ENCODE measurements around the gene PHYH.

Gene PHYH

GRCh38 chr10:13262433-13262832 is 37.4 kb downstream of the PHYH start:
- H3K4me2 ChIP-seq (ENCODE audit: low read length), result no peak overlapping the region
- H3K9ac ChIP-seq (ENCODE audit: low read length), result no peak overlapping the region
- H3F3A ChIP-seq (ENCODE audit: insufficient read depth, low read length), result no peaks in the 10 kb centered on the region
- no peaks in the 10 kb centered on the region for H3K4me1 ChIP-seq (ENCODE audit: insufficient read depth, low read length, severe bottlenecking)
- no peak for TF ChIP-seq EZH2 (IDR thresholded peaks at IDR 0.05; ENCODE audit: borderline replicate concordance, low read length)
- TF ChIP-seq CTCF (IDR thresholded peaks at IDR 0.05; ENCODE audit: low read length), result no peak
- H3K9me3 ChIP-seq (ENCODE audit: low read length), result no peaks in the 10 kb centered on the region
- H3K9me2 ChIP-seq (ENCODE audit: low read depth, low read length), result no peaks in the 10 kb centered on the region
- no peak overlapping the region for H3K4me3 ChIP-seq (ENCODE audit: low read depth, low read length, poor library complexity, severe bottlenecking)
- no peaks in the 10 kb centered on the region for H4K20me1 ChIP-seq (ENCODE audit: insufficient read depth, low read length)
- H3K79me2 ChIP-seq (ENCODE audit: insufficient read depth, low read length), result no peaks in the 10 kb centered on the region
- H3K27ac ChIP-seq (ENCODE audit: low read depth, low read length, poor library complexity, severe bottlenecking), result no peak overlapping the region
- no peaks in the 10 kb centered on the region for H3K36me3 ChIP-seq (ENCODE audit: insufficient read depth, low read length)
- no peak overlapping the region for H2AFZ ChIP-seq (ENCODE audit: low read length)
- no peaks in the 10 kb centered on the region for H3K27me3 ChIP-seq (ENCODE audit: insufficient read depth, low read length)

- Histone ChIP-seq H3K36me3 (ENCODE audit: insufficient read depth, low read length) (no peaks in the 10 kb centered on the region), H3K27ac (ENCODE audit: low read depth, low read length, poor library complexity, severe bottlenecking) (no peak overlapping the region), H3K27me3 (ENCODE audit: insufficient read depth, low read length) (no peaks in the 10 kb centered on the region), H3K79me2 (ENCODE audit: insufficient read depth, low read length) (no peaks in the 10 kb centered on the region), H3K9ac (ENCODE audit: low read length) (no peak overlapping the region), H3K4me1 (ENCODE audit: insufficient read depth, low read length, severe bottlenecking) (no peaks in the 10 kb centered on the region), H4K20me1 (ENCODE audit: insufficient read depth, low read length) (no peaks in the 10 kb centered on the region), H3K4me3 (ENCODE audit: low read depth, low read length, poor library complexity, severe bottlenecking) (no peak overlapping the region), H3F3A (ENCODE audit: insufficient read depth, low read length) (no peaks in the 10 kb centered on the region), H2AFZ (ENCODE audit: low read length) (no peak overlapping the region), H3K9me3 (ENCODE audit: low read length) (no peaks in the 10 kb centered on the region), H3K4me2 (ENCODE audit: low read length) (no peak overlapping the region), H3K9me2 (ENCODE audit: low read depth, low read length) (no peaks in the 10 kb centered on the region)
- TF ChIP-seq CTCF (IDR thresholded peaks at IDR 0.05; ENCODE audit: low read length) (no peak), EZH2 (IDR thresholded peaks at IDR 0.05; ENCODE audit: borderline replicate concordance, low read length) (no peak)
Measured at GRCh38 chr10:13257621-13258140, 42.2 kb downstream of the PHYH start.

DNA sequence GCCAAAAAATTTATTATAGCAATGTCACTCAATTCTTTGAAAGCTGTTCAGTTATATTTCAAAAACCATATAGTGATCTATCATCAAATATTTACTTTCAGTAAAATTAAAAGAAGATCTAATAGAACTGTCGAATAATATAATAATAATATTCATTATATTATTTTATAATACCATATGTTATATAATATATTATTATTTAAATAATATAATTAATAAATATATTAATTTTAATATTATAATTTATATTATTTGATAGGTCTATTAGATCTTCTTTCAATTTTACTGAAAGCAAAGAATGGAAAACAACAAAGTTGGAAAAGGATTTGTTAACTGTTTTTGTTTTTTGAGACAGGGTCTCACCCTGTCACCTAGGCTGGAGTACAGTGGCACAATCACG is 43.2 kb downstream of the PHYH start:
- Histone ChIP-seq H4K20me1 (ENCODE audit: insufficient read depth, low read length) (no peaks in the 10 kb centered on the region), H3K4me3 (ENCODE audit: low read depth, low read length, poor library complexity, severe bottlenecking) (no peak overlapping the region), H3K4me1 (ENCODE audit: insufficient read depth, low read length, severe bottlenecking) (no peaks in the 10 kb centered on the region), H3K9ac (ENCODE audit: low read length) (no peak overlapping the region), H3F3A (ENCODE audit: insufficient read depth, low read length) (no peaks in the 10 kb centered on the region), H3K4me2 (ENCODE audit: low read length) (no peak overlapping the region), H3K79me2 (ENCODE audit: insufficient read depth, low read length) (no peaks in the 10 kb centered on the region), H3K9me2 (ENCODE audit: low read depth, low read length) (no peaks in the 10 kb centered on the region), H3K27me3 (ENCODE audit: insufficient read depth, low read length) (no peaks in the 10 kb centered on the region), H3K9me3 (ENCODE audit: low read length) (no peaks in the 10 kb centered on the region), H3K27ac (ENCODE audit: low read depth, low read length, poor library complexity, severe bottlenecking) (no peak overlapping the region), H3K36me3 (ENCODE audit: insufficient read depth, low read length) (no peaks in the 10 kb centered on the region), H2AFZ (ENCODE audit: low read length) (no peak overlapping the region)
- TF ChIP-seq CTCF (IDR thresholded peaks at IDR 0.05; ENCODE audit: low read length) (no peak), EZH2 (IDR thresholded peaks at IDR 0.05; ENCODE audit: borderline replicate concordance, low read length) (no peak)
